DMS153 (cell line): Measurements from ENCODE around the gene KRTAP19-8.

Source experiments
- DNase-seq: peaks from one replicate; lab custom pipeline; 2025; lab: John Stamatoyannopoulos, UW

The KRTAP19-8 gene

DNA sequence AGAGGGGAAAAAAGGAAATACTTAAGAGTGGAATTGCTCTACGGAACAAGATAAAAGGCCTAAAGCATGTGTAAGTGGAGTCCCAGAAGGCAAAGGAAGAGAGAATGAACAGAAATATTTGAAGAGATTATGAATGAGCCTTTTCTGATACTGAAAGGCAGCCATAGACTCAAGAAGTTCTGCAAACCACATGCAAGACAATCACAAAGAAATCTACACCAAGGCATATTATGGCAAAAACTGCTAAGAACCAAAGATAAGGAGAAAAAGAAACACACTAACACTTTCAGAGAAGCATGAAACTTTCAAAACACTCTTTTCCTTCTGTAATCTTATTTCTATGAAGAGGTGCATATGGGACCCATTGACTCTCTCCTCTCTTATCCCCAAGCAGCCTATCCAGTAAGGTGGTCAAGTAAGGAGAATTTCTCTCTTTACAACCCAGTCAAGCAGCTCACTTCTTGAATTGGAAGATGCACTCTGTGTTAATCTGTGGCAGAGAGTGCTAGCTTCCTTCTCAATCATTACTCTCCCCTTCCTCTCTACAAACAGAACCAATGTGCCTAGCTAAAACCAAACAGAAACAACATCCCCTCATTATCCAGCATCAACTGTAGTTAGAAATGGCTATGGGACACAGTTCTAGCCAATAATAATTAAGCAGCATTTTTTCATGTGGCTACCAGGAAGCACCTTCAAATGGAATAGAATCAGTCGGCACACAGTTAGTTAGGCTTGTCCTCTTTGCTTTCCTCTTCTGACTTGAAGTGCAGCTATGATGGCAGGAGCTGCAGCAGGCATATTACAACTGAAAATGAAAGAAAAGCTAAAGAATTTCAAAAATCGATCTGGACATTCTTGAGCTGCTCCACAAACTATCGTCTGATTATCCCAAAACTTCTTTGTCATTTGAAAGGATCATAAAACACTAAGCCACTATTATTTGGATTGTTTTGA lies 25.9 kb downstream of the KRTAP19-8 start:
- DNase-seq, result no peak

DNA sequence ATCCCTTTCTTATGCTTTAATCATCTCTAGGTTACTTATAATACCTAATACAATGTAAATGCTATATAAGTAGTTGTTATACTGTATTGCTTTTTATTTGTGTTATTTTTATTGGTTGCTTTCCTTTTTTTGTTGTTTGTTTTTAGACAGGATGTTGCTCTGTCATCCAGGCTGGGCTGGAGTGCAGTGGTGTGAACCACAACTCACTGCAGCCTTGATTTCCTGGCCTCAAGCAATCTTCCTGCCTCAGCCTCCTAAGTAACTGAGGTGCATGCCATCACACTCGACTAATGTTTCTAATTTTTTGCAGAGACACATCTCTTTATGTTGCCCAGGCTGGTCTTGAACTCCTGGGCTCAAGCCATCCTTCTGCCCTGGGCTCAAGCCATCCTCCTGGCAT lies 26.9 kb downstream of the KRTAP19-8 start:
- no peak for DNase-seq

DNA sequence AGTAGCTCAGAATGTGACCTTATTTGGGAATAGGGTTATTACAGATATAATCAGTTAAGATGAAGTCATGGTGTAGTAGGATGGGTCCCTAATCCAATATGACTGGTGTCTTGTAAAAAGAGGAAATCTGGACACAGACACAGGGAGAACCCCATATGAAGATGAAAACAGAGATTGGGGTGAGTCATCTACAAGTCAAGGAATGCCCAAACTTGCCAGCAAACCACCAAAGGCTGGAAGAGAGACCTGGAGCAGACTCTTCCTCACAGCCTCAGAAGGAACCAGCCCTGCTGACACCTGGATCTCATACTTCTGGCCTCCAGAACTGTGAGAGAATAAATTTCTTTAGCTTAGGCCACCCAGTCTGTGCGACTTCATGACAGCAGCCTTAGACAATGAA lies 29.9 kb downstream of the KRTAP19-8 start:
- DNase-seq, result no peak

DNA sequence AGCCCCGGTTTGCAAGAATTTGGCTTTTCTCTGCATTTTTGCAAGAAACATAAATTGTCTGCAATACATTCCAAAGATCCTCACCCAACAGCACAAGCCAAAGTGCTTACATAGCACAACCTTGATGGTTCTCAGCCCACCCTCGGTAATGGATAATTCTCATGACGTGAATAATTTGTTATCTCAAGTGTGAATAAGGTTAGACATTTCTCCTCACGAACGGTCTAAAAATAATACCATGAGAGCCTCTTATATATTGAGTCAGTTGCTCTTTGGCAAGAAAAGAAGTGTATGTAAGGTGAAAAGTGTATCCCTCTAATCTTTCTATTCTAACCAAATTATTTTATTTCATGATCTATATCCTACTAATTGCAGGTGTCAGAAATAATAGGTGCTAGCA lies 33.3 kb downstream of the KRTAP19-8 start:
- no peak for DNase-seq

DNA sequence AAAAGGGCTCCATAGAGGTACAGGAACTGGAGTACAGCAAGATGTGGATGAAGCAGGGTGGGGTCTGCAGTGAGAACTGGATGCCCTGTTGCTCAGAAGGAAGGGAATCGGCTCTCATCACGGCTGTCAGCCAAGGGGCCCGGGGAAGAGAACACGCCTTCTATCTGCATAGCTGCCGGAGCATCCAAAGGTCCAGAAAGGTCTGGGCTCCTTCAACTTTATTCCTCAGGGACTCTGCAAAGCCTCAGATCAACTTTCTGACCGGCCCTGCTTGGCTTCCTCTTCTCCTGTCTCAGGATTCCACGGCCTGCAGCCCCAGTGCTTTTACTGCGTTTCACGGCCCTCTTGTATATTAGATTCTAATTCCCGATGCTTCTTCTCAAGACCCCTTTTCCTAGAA lies 34.8 kb downstream of the KRTAP19-8 start:
- DNase-seq, result no peak

DNA sequence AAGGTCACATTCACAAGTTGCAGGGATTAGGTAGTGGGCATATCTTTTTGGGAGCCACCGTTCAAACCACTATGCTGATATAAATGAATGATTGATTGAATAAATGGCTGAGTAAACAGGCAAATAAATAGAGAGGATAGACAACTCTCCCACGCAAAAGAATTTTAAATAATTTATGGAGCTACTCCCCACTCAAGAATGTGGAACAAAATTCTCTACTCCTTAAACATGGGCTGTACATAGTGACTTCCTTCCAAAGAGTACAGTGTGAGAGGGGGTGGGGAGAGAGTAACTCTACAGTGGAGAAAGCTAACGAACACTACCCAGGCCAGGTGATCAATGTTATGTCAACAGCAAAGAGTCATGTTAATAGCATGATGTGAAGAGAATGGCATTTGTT lies 40.7 kb downstream of the KRTAP19-8 start:
- no peak for DNase-seq

DNA sequence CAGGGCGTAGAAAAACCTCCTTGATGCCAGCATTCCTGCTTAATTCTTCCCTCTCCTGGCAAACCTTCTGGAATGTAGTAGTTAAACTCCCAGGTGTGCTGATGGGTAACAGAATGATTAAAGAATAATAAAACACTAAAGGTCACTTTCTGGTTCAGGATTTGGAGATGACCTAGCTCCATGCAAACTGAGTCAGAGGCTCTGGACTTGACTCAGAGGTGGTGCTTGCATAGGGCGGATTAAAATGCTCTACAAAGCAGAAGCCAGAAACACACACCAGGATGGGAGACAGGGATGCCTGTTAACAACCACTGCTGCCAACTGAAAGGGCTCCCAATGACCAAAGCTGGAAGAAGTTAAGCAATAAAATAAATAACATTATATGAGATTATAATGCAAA lies 41.5 kb downstream of the KRTAP19-8 start:
- DNase-seq, result no peak

DNA sequence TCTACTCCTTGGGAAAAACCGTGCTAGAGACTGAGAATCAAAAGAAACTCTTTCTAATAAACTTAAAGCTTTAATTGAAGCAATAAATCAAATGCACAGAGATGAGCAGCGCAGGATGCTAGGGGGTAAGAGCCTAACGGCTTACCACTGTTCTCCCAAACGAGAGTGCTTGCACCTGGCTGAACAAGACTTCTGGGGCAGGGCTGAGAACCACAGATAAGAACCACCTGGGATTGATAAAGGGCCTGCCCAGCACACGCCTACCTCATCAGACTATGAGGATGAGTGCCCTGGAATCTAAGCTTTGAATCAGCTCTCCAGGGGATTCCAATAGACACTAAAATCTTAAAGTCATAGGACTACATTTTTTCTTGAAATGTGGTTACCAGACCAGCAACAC lies 43.3 kb downstream of the KRTAP19-8 start:
- no peak for DNase-seq

DNA sequence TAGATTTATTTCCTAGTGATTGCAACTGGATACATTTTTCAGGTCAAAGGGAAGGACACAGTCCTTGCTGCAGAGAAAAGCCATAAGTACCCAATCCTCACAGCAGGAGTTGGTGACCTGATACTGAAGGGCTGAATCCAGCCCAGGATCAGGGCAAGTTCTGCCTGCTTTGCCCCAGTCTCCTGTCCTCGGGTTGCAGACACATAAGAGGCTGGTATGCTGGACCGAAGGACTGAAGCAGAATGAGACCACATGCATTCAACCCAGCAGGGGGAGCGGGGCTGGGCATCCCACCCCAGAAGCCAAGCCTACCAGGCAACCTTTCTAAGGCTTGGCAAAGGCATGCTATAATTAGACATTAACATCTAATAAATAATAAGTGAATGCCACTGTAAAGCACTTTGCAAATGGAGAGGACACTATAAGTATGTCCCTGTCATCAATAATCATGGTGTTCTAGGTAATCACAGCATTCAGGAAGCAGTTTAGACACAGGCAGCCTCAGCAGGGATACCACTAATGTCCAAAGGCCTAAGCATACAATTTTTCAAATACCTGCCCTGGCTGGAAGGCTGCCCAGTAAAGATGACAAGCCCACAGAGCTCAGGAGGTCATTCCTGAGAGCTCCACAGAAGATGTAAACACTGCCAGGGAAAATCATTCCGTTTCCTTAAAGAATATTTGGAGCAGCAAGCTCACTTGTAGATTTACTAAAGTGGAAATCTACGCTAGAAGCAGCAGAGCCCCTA lies 47.6 kb downstream of the KRTAP19-8 start:
- DNase-seq, result no peak

DNA sequence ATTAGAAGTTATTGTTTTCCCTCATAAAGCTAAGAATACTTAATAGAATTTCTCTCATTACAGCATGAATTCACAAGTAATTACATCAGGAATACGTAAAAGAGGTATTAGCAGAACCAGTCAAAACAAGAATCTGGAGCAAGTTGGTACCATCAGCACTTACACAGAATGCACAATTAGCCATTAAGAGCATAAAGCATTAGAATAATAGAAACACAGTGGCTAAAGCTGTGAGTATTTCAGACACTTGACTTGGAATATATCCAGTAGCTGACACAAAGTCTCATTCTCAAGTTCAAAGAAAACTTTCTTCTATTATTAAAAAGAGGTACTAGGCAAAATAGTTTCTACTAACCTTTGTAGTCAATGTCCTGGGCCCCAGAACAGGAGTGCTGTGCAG lies 49.6 kb downstream of the KRTAP19-8 start:
- no peak for DNase-seq
